ENCODE measurements around the gene MTMR10. TPM values are rescaled to one million over a fixed set of nuclear protein-coding genes. Genes with fewer than 3 reads are reported as not detected.

Gene MTMR10
- total RNA-seq, 1 donor from 2014 or later, result 14.8 TPM

GRCh38 chr15:31012455-31012854, 21.0 kb upstream of the MTMR10 start:
- no peaks in the 10 kb centered on the region for H3K9me3 ChIP-seq (ENCODE audit: insufficient read depth, low read depth, low read length)
- H4K20me1 ChIP-seq (ENCODE audit: insufficient read depth, low read length), result no peaks in the 10 kb centered on the region
- no peak for DNase-seq (ENCODE audit: low read depth)
- H2AFZ ChIP-seq (ENCODE audit: low read depth, low read length), result no peak overlapping the region
- no peaks in the 10 kb centered on the region for H3K27me3 ChIP-seq (ENCODE audit: insufficient read depth, low read length)
- H3K4me2 ChIP-seq (ENCODE audit: low read length), result no peak overlapping the region
- Mint-ChIP-seq H3K4me3 (ENCODE audit: unreplicated experiment) (no peak overlapping the region), H3K27me3 (ENCODE audit: low read depth, unreplicated experiment) (no peaks in the 10 kb centered on the region), H3K27ac (ENCODE audit: unreplicated experiment) (no peak overlapping the region), H3K9me3 (ENCODE audit: unreplicated experiment) (peaks cover 2% of the 10 kb centered on the region), H3K36me3 (ENCODE audit: low read depth, unreplicated experiment) (no peaks in the 10 kb centered on the region), H3K4me1 (ENCODE audit: low read depth, unreplicated experiment) (peaks cover 12% of the 10 kb centered on the region)
- no peak overlapping the region for H3K9ac ChIP-seq (ENCODE audit: low read length)
- no peak overlapping the region for H3K27ac ChIP-seq (ENCODE audit: low read depth, low read length)
- H3K79me2 ChIP-seq (ENCODE audit: insufficient read depth, low read length), result no peaks in the 10 kb centered on the region
- H3K4me1 ChIP-seq (ENCODE audit: insufficient read depth, low read length), result no peaks in the 10 kb centered on the region
- H3K36me3 ChIP-seq (ENCODE audit: insufficient read depth, low read length), result no peaks in the 10 kb centered on the region
- H3K4me3 ChIP-seq (ENCODE audit: insufficient read depth, low read depth, low read length), result no peak overlapping the region
- FAIRE-seq, result no peak
- no peak for TF ChIP-seq EZH2 (IDR thresholded peaks at IDR 0.05; ENCODE audit: insufficient read depth, low read length)
- no peak for TF ChIP-seq CTCF (IDR thresholded peaks at IDR 0.05; ENCODE audit: insufficient read depth, low read depth, low read length)

- Histone ChIP-seq H3K4me3 (ENCODE audit: insufficient read depth, low read depth, low read length) (no peak overlapping the region), H3K9me3 (ENCODE audit: insufficient read depth, low read depth, low read length) (no peaks in the 10 kb centered on the region), H3K79me2 (ENCODE audit: insufficient read depth, low read length) (no peaks in the 10 kb centered on the region), H2AFZ (ENCODE audit: low read depth, low read length) (no peak overlapping the region), H3K4me1 (ENCODE audit: insufficient read depth, low read length) (no peaks in the 10 kb centered on the region), H3K36me3 (ENCODE audit: insufficient read depth, low read length) (no peaks in the 10 kb centered on the region), H3K27me3 (ENCODE audit: insufficient read depth, low read length) (peaks cover 2% of the 10 kb centered on the region), H3K27ac (ENCODE audit: low read depth, low read length) (no peak overlapping the region), H3K9ac (ENCODE audit: low read length) (no peak overlapping the region), H4K20me1 (ENCODE audit: insufficient read depth, low read length) (no peaks in the 10 kb centered on the region), H3K4me2 (ENCODE audit: low read length) (no peak overlapping the region)
- peaks cover 9% of the 10 kb centered on the region for H3K4me1 Mint-ChIP-seq (ENCODE audit: low read depth, unreplicated experiment)
- no peaks in the 10 kb centered on the region for H3K27me3 Mint-ChIP-seq (ENCODE audit: low read depth, unreplicated experiment)
- no peak for DNase-seq (ENCODE audit: low read depth)
- peaks cover 2% of the 10 kb centered on the region for H3K9me3 Mint-ChIP-seq (ENCODE audit: unreplicated experiment)
- no peak for TF ChIP-seq CTCF (IDR thresholded peaks at IDR 0.05; ENCODE audit: insufficient read depth, low read depth, low read length)
- TF ChIP-seq EZH2 (IDR thresholded peaks at IDR 0.05; ENCODE audit: insufficient read depth, low read length), result no peak
- FAIRE-seq, result no peak
- H3K36me3 Mint-ChIP-seq (ENCODE audit: low read depth, unreplicated experiment), result no peaks in the 10 kb centered on the region
- no peak overlapping the region for H3K4me3 Mint-ChIP-seq (ENCODE audit: unreplicated experiment)
- H3K27ac Mint-ChIP-seq (ENCODE audit: unreplicated experiment), result no peak overlapping the region
These were observed 18.6 kb upstream of the MTMR10 start for GRCh38 chr15:31010036-31010435.

- no peak for FAIRE-seq
- H3K4me3 ChIP-seq (ENCODE audit: insufficient read depth, low read depth, low read length), result no peak overlapping the region
- no peak overlapping the region for H3K27ac ChIP-seq (ENCODE audit: low read depth, low read length)
- peaks cover 4% of the 10 kb centered on the region for H3K4me1 ChIP-seq (ENCODE audit: insufficient read depth, low read length)
- H3K27me3 Mint-ChIP-seq (ENCODE audit: low read depth, unreplicated experiment), result peaks cover 1% of the 10 kb centered on the region
- TF ChIP-seq CTCF (IDR thresholded peaks at IDR 0.05; ENCODE audit: insufficient read depth, low read depth, low read length) (no peak), EZH2 (IDR thresholded peaks at IDR 0.05; ENCODE audit: insufficient read depth, low read length) (no peak)
- no peaks in the 10 kb centered on the region for H3K36me3 Mint-ChIP-seq (ENCODE audit: low read depth, unreplicated experiment)
- no peaks in the 10 kb centered on the region for H4K20me1 ChIP-seq (ENCODE audit: insufficient read depth, low read length)
- H3K9me3 ChIP-seq (ENCODE audit: insufficient read depth, low read depth, low read length), result no peaks in the 10 kb centered on the region
- no peak overlapping the region for H2AFZ ChIP-seq (ENCODE audit: low read depth, low read length)
- DNase-seq (ENCODE audit: low read depth), result no peak
- no peaks in the 10 kb centered on the region for H3K79me2 ChIP-seq (ENCODE audit: insufficient read depth, low read length)
- H3K9ac ChIP-seq (ENCODE audit: low read length), result no peak overlapping the region
- no peak overlapping the region for H3K4me2 ChIP-seq (ENCODE audit: low read length)
- H3K4me1 Mint-ChIP-seq (ENCODE audit: low read depth, unreplicated experiment), result peaks cover 6% of the 10 kb centered on the region
- no peaks in the 10 kb centered on the region for H3K9me3 Mint-ChIP-seq (ENCODE audit: unreplicated experiment)
- no peaks in the 10 kb centered on the region for H3K36me3 ChIP-seq (ENCODE audit: insufficient read depth, low read length)
- no peak overlapping the region for H3K27ac Mint-ChIP-seq (ENCODE audit: unreplicated experiment)
- H3K27me3 ChIP-seq (ENCODE audit: insufficient read depth, low read length), result peaks cover 5% of the 10 kb centered on the region
- no peak overlapping the region for H3K4me3 Mint-ChIP-seq (ENCODE audit: unreplicated experiment)
These were observed 14.2 kb upstream of the MTMR10 start for GRCh38 chr15:31005660-31006059.

All from astrocyte (in vitro differentiated cells and primary cell).